ENCODE results near the gene KBTBD8. TPM values are rescaled to one million over a fixed set of nuclear protein-coding genes. Genes with fewer than 3 reads are reported as not detected.

KBTBD8 gene
- total and polyA plus RNA-seq, 9 of the 15 experiments (the other 6 are each of a cell fraction or from before 2014, with no cell fraction given), result 2.7 to 9.1 (median 5.6) TPM

GRCh38 chr3:66997560-66998112 is 471 bp upstream of the KBTBD8 start (continued):
- TF ChIP-seq, protein P1, sequence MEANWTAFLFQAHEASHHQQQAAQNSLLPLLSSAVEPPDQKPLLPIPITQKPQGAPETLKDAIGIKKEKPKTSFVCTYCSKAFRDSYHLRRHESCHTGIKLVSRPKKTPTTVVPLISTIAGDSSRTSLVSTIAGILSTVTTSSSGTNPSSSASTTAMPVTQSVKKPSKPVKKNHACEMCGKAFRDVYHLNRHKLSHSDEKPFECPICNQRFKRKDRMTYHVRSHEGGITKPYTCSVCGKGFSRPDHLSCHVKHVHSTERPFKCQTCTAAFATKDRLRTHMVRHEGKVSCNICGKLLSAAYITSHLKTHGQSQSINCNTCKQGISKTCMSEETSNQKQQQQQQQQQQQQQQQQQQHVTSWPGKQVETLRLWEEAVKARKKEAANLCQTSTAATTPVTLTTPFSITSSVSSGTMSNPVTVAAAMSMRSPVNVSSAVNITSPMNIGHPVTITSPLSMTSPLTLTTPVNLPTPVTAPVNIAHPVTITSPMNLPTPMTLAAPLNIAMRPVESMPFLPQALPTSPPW (CRISPR knock-in tag; IDR thresholded peaks at IDR 0.05), result peak; percentile 31; the same call in 1 of the 2 replicates
- TF ChIP-seq TRIM24 (IDR thresholded peaks at IDR 0.05), result 0 out of 4 replicates have a peak, but pooled peaks of 1 of the 2 experiments have one; percentile 22
- TF ChIP-seq ZNF165 (CRISPR knock-in tag; IDR thresholded peaks at IDR 0.05; ENCODE audit: borderline replicate concordance), result no peak
- TF ChIP-seq POLR2B (IDR thresholded peaks at IDR 0.05; ENCODE audit: low read depth, partially characterized antibody), result no peak
- no peak for TF ChIP-seq RB1 (IDR thresholded peaks at IDR 0.05; ENCODE audit: low read depth)
- no peak for TF ChIP-seq ADNP (tag; IDR thresholded peaks at IDR 0.05)
- 0 out of 4 replicates have a peak, but pooled peaks of 1 of the 2 experiments have one; percentile 4 for TF ChIP-seq ZMIZ1 (IDR thresholded peaks at IDR 0.05; ENCODE audit: low read depth in 2 of 2, low read length in 2 of 2)
- TF ChIP-seq NFIX (CRISPR knock-in tag; IDR thresholded peaks at IDR 0.05; ENCODE audit: low read depth), result no peak
- TF ChIP-seq ZFP91 (CRISPR knock-in tag; IDR thresholded peaks at IDR 0.05), result no peak
- TF ChIP-seq ZNF431 (CRISPR knock-in tag; IDR thresholded peaks at IDR 0.05), result no peak
- TF ChIP-seq TAF9B (IDR thresholded peaks at IDR 0.05; ENCODE audit: partially characterized antibody), result no peak
- TF ChIP-seq CBX8 (IDR thresholded peaks at IDR 0.05; ENCODE audit: borderline replicate concordance, extremely low read depth, low read depth, low read length, poor library complexity, severe bottlenecking), result no peak
- no peak for TF ChIP-seq ATF1 (CRISPR knock-in tag; IDR thresholded peaks at IDR 0.05)
- TF ChIP-seq ATF1 (tag; IDR thresholded peaks at IDR 0.05), result peak; percentile 76
- TF ChIP-seq CREB1 (IDR thresholded peaks at IDR 0.05), result peak; percentile 67; the same call in 1 of the 2 replicates
- peak; percentile 48 for TF ChIP-seq CREB1 (CRISPR knock-in tag; IDR thresholded peaks at IDR 0.05)
- TF ChIP-seq, protein P2, sequence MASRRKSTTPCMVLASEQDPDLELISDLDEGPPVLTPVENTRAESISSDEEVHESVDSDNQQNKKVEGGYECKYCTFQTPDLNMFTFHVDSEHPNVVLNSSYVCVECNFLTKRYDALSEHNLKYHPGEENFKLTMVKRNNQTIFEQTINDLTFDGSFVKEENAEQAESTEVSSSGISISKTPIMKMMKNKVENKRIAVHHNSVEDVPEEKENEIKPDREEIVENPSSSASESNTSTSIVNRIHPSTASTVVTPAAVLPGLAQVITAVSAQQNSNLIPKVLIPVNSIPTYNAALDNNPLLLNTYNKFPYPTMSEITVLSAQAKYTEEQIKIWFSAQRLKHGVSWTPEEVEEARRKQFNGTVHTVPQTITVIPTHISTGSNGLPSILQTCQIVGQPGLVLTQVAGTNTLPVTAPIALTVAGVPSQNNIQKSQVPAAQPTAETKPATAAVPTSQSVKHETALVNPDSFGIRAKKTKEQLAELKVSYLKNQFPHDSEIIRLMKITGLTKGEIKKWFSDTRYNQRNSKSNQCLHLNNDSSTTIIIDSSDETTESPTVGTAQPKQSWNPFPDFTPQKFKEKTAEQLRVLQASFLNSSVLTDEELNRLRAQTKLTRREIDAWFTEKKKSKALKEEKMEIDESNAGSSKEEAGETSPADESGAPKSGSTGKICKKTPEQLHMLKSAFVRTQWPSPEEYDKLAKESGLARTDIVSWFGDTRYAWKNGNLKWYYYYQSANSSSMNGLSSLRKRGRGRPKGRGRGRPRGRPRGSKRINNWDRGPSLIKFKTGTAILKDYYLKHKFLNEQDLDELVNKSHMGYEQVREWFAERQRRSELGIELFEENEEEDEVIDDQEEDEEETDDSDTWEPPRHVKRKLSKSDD (conservative IDR thresholded peaks at IDR 0.05; ENCODE audit: low read length), result no peak
- peak; percentile 41 for TF ChIP-seq TCF3 (CRISPR knock-in tag; IDR thresholded peaks at IDR 0.05)
- no peak for TF ChIP-seq RBM25 (IDR thresholded peaks at IDR 0.05; ENCODE audit: low read depth, low read length, severe bottlenecking)
